GM23338 (cell line): ENCODE data around the gene MINDY4. TPM values are rescaled to one million over a fixed set of nuclear protein-coding genes. Genes with fewer than 3 reads are reported as not detected.

Experiments
- ATAC-seq: fragments of 200-7000 bp; cut with Tn5 transposase; 3 replicates; pipeline ENCODE4 v1.9.1; 2020
- DNase-seq: peaks from one replicate; pipeline ENCODE4 v3.0.0-alpha.2; 2015; ENCODE audit warnings: low spot score
- H2AFZ ChIP-seq: fragments of 200-600 bp; sonication (generic); 2 replicates; pipeline ENCODE4 v1.8.0; 2016; ENCODE audit warnings: antibody characterized with exemption, mild to moderate bottlenecking, moderate library complexity
- H3F3A ChIP-seq: fragments of 200-600 bp; sonication (generic); replicated peaks from 2 replicates; pipeline ENCODE4 v1.8.0; 2017; ENCODE audit warnings: antibody characterized with exemption, mixed run types, low read depth
- H3K27ac ChIP-seq: fragments of 200-600 bp; sonication (generic); 2 replicates; pipeline ENCODE4 v1.6.1; 2016; ENCODE audit warnings: low read depth
- H3K27me3 ChIP-seq: fragments of 200-600 bp; sonication (generic); 2 replicates; pipeline ENCODE4 v1.8.0; 2016; ENCODE audit warnings: mild to moderate bottlenecking, mixed run types, moderate library complexity; ENCODE audit not compliant: insufficient read depth
- H3K36me3 ChIP-seq: fragments of 200-600 bp; sonication (generic); 2 replicates; pipeline ENCODE4 v1.8.0; 2016; ENCODE audit warnings: mild to moderate bottlenecking; ENCODE audit not compliant: insufficient read depth
- H3K4me1 ChIP-seq: fragments of 200-600 bp; sonication (generic); 2 replicates; pipeline ENCODE4 v1.8.0; 2016; ENCODE audit warnings: mild to moderate bottlenecking, moderate library complexity; ENCODE audit not compliant: insufficient read depth
- H3K4me2 ChIP-seq: fragments of 200-600 bp; sonication (generic); 2 replicates; pipeline ENCODE4 v1.7.1; 2017; ENCODE audit warnings: mixed run types
- H3K4me3 ChIP-seq: fragments of 200-600 bp; sonication (generic); 2 replicates; pipeline ENCODE4 v1.6.1; 2016; ENCODE audit warnings: mixed run types
- H3K79me2 ChIP-seq: fragments of 200-600 bp; sonication (generic); replicated peaks from 2 replicates; pipeline ENCODE4 v1.8.0; 2017; ENCODE audit warnings: mild to moderate bottlenecking; ENCODE audit not compliant: insufficient read depth
- H3K9me2 ChIP-seq: fragments of 200-600 bp; sonication (generic); 2 replicates; pipeline ENCODE4 v1.8.0; 2017; ENCODE audit not compliant: insufficient read depth
- H4K20me1 ChIP-seq: fragments of 200-600 bp; sonication (generic); replicated peaks from 2 replicates; pipeline ENCODE4 v1.8.0; 2017; ENCODE audit warnings: mild to moderate bottlenecking; ENCODE audit not compliant: insufficient read depth
- H3K27ac Mint-ChIP-seq: 2 replicates; pipeline ENCODE4 v1.8.0; 2020; ENCODE audit warnings: inconsistent platforms, mild to moderate bottlenecking, moderate library complexity, mixed read lengths
- H3K27me3 Mint-ChIP-seq: 3 replicates; pipeline ENCODE4 v1.8.0; 2022; ENCODE audit warnings: low read depth, mild to moderate bottlenecking, moderate library complexity, mixed read lengths, inconsistent platforms; ENCODE audit not compliant: insufficient read depth, poor library complexity
- H3K36me3 Mint-ChIP-seq: 3 replicates; pipeline ENCODE4 v1.8.0; 2021; ENCODE audit warnings: low read depth, mild to moderate bottlenecking, inconsistent platforms, moderate library complexity, mixed read lengths
- H3K4me1 Mint-ChIP-seq: 3 replicates; pipeline ENCODE4 v1.8.0; 2020; ENCODE audit warnings: mild to moderate bottlenecking, inconsistent platforms, mixed read lengths
- H3K4me3 Mint-ChIP-seq: 3 replicates; pipeline ENCODE4 v1.8.0; 2021; ENCODE audit warnings: moderate library complexity, mild to moderate bottlenecking, inconsistent platforms, mixed read lengths
- H3K9me3 Mint-ChIP-seq: 3 replicates; pipeline ENCODE4 v1.8.0; 2020; ENCODE audit warnings: moderate library complexity, mild to moderate bottlenecking, inconsistent platforms, mixed read lengths
- CREB1 ChIP-seq: fragments of 250-450 bp; sonication (Bioruptor Pico); IDR thresholded peaks from 2 replicates; pipeline ENCODE4 v1.5.0; 2020; ENCODE audit warnings: low read depth, mild to moderate bottlenecking, moderate library complexity
- EZH2 ChIP-seq: fragments of 200-600 bp; sonication (generic); IDR thresholded peaks from one replicate; pipeline ENCODE4 v1.8.0; 2017; ENCODE audit warnings: antibody characterized with exemption, mild to moderate bottlenecking, low read depth; ENCODE audit not compliant: unreplicated experiment
- EZH2phosphoT487 ChIP-seq: fragments of 200-600 bp; sonication (generic); IDR thresholded peaks from one replicate; pipeline ENCODE4 v1.8.1; 2018; ENCODE audit warnings: antibody characterized with exemption; ENCODE audit not compliant: unreplicated experiment
- JUNB ChIP-seq: IDR thresholded peaks from one replicate; pipeline ENCODE4 v1.6.1; 2016; ENCODE audit warnings: antibody characterized with exemption; ENCODE audit not compliant: unreplicated experiment
- NANOG ChIP-seq: IDR thresholded peaks from 2 replicates; pipeline ENCODE4 v1.6.1; 2016; ENCODE audit warnings: antibody characterized with exemption, borderline replicate concordance
- POLR2AphosphoS5 ChIP-seq: IDR thresholded peaks from 2 replicates; pipeline ENCODE4 v1.6.1; 2016; ENCODE audit warnings: antibody characterized with exemption, low read depth
- STAT1 ChIP-seq: IDR thresholded peaks from one replicate; pipeline ENCODE4 v1.6.1; 2016; ENCODE audit warnings: antibody characterized with exemption; ENCODE audit not compliant: unreplicated experiment
- ZNF114 ChIP-seq: fragments of 250-450 bp; sonication (Bioruptor Pico); IDR thresholded peaks from 2 replicates; pipeline ENCODE4 v1.5.0; 2020; ENCODE audit warnings: mild to moderate bottlenecking, moderate library complexity
- ZNF331 ChIP-seq: fragments of 250-450 bp; sonication (Bioruptor Pico); IDR thresholded peaks from 2 replicates; pipeline ENCODE4 v1.5.0; 2020; ENCODE audit warnings: low read depth, mild to moderate bottlenecking, moderate library complexity
- polyA plus RNA-seq: library from polyadenylated mRNA; unstranded; fragments of >200 nt; fragmentation: Nextera tagmentation; extraction: Ambion mirVana; gene quantifications from 2 replicates; pipeline ENCODE4 v1.2.1, GENCODE V29; 2016
- total RNA-seq: library from RNA; depleted of rRNA; stranded (reverse); fragments of >200 nt; shearing (Covaris generic); gene quantifications from 2 replicates; pipeline ENCODE4 v1.2.3, GENCODE V29; 2014
- TF ChIP-seq, protein P1 (sequence below): fragments of 250-450 bp; sonication (Bioruptor Pico); IDR thresholded peaks from 2 replicates; pipeline ENCODE4 v1.5.0; 2020; ENCODE audit warnings: mild to moderate bottlenecking, moderate library complexity
- TF ChIP-seq, protein P2 (sequence below), 2 experiments: fragments of 200-600 bp in 1 of 2; sonication (generic) in 1 of 2; conservative IDR thresholded peaks; 2 replicates each; pipeline versions ENCODE4 v1.5.1 to v1.6.1; 2016 to 2017; ENCODE audit warnings: antibody characterized with exemption in 2 of 2, low read depth in 2 of 2, mild to moderate bottlenecking in 2 of 2, moderate library complexity in 1 of 2
- TF ChIP-seq, protein P3 (sequence below): IDR thresholded peaks from 2 replicates; pipeline ENCODE4 v1.6.1; 2016; ENCODE audit warnings: antibody characterized with exemption
- TF ChIP-seq, protein P4 (sequence below): IDR thresholded peaks from one replicate; pipeline ENCODE4 v1.6.1; 2018; ENCODE audit warnings: antibody characterized with exemption; ENCODE audit not compliant: unreplicated experiment

Gene MINDY4
- total and polyA plus RNA-seq, 2 experiments from 2014 or later = 1.7 to 4.4 TPM

DNA sequence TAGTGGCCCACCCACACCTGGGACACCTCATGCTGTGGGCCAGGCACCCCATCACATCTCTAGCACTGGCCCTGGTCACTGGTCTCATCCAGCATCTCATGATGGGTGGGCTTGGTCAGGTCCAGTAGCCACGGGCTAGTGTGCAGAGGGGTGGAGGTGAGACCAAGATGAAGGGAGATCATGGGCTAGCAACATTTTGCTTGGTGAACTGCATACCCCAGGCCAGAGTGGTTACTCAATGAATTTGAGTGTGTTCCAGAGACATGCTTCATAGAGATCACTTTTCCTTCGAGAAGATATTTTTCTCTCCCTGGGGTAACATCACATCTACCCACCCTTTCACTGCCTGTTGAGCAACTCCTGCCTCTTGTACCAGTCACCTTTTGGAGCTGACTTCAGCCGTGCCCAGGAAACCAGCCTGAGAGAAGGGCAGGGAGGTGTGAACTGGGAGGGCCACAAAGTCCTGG is 44.2 kb downstream of the MINDY4 start:
- no peak overlapping the region for H3K4me3 Mint-ChIP-seq
- no peak overlapping the region for H3K27ac Mint-ChIP-seq
- peaks cover 6% of the 10 kb centered on the region for H3K4me1 Mint-ChIP-seq
- Histone ChIP-seq H3K79me2 (no peaks in the 10 kb centered on the region), H3K4me3 (no peak overlapping the region), H3K4me1 (no peaks in the 10 kb centered on the region), H4K20me1 (no peaks in the 10 kb centered on the region), H3K27ac (no peak overlapping the region), H3K36me3 (no peaks in the 10 kb centered on the region), H2AFZ (no peak overlapping the region), H3F3A (no peaks in the 10 kb centered on the region), H3K9me2 (no peaks in the 10 kb centered on the region), H3K4me2 (no peak overlapping the region), H3K27me3 (no peaks in the 10 kb centered on the region)
- no peak for DNase-seq
- H3K9me3 Mint-ChIP-seq = no peaks in the 10 kb centered on the region
- ATAC-seq = no peak
- TF ChIP-seq, protein P1, sequence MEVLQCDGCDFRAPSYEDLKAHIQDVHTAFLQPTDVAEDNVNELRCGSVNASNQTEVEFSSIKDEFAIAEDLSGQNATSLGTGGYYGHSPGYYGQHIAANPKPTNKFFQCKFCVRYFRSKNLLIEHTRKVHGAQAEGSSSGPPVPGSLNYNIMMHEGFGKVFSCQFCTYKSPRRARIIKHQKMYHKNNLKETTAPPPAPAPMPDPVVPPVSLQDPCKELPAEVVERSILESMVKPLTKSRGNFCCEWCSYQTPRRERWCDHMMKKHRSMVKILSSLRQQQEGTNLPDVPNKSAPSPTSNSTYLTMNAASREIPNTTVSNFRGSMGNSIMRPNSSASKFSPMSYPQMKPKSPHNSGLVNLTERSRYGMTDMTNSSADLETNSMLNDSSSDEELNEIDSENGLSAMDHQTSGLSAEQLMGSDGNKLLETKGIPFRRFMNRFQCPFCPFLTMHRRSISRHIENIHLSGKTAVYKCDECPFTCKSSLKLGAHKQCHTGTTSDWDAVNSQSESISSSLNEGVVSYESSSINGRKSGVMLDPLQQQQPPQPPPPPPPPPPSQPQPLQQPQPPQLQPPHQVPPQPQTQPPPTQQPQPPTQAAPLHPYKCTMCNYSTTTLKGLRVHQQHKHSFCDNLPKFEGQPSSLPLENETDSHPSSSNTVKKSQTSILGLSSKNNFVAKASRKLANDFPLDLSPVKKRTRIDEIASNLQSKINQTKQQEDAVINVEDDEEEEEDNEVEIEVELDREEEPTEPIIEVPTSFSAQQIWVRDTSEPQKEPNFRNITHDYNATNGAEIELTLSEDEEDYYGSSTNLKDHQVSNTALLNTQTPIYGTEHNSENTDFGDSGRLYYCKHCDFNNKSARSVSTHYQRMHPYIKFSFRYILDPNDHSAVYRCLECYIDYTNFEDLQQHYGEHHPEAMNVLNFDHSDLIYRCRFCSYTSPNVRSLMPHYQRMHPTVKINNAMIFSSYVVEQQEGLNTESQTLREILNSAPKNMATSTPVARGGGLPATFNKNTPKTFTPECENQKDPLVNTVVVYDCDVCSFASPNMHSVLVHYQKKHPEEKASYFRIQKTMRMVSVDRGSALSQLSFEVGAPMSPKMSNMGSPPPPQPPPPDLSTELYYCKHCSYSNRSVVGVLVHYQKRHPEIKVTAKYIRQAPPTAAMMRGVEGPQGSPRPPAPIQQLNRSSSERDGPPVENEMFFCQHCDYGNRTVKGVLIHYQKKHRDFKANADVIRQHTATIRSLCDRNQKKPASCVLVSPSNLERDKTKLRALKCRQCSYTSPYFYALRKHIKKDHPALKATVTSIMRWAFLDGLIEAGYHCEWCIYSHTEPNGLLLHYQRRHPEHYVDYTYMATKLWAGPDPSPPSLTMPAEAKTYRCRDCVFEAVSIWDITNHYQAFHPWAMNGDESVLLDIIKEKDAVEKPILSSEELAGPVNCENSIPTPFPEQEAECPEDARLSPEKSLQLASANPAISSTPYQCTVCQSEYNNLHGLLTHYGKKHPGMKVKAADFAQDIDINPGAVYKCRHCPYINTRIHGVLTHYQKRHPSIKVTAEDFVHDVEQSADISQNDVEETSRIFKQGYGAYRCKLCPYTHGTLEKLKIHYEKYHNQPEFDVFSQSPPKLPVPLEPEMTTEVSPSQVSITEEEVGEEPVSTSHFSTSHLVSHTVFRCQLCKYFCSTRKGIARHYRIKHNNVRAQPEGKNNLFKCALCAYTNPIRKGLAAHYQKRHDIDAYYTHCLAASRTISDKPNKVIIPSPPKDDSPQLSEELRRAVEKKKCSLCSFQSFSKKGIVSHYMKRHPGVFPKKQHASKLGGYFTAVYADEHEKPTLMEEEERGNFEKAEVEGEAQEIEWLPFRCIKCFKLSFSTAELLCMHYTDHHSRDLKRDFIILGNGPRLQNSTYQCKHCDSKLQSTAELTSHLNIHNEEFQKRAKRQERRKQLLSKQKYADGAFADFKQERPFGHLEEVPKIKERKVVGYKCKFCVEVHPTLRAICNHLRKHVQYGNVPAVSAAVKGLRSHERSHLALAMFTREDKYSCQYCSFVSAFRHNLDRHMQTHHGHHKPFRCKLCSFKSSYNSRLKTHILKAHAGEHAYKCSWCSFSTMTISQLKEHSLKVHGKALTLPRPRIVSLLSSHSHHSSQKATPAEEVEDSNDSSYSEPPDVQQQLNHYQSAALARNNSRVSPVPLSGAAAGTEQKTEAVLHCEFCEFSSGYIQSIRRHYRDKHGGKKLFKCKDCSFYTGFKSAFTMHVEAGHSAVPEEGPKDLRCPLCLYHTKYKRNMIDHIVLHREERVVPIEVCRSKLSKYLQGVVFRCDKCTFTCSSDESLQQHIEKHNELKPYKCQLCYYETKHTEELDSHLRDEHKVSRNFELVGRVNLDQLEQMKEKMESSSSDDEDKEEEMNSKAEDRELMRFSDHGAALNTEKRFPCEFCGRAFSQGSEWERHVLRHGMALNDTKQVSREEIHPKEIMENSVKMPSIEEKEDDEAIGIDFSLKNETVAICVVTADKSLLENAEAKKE = no peak
- no peak for TF ChIP-seq CREB1
- no peak for TF ChIP-seq STAT1
- no peak for TF ChIP-seq EZH2
- TF ChIP-seq, protein P2, sequence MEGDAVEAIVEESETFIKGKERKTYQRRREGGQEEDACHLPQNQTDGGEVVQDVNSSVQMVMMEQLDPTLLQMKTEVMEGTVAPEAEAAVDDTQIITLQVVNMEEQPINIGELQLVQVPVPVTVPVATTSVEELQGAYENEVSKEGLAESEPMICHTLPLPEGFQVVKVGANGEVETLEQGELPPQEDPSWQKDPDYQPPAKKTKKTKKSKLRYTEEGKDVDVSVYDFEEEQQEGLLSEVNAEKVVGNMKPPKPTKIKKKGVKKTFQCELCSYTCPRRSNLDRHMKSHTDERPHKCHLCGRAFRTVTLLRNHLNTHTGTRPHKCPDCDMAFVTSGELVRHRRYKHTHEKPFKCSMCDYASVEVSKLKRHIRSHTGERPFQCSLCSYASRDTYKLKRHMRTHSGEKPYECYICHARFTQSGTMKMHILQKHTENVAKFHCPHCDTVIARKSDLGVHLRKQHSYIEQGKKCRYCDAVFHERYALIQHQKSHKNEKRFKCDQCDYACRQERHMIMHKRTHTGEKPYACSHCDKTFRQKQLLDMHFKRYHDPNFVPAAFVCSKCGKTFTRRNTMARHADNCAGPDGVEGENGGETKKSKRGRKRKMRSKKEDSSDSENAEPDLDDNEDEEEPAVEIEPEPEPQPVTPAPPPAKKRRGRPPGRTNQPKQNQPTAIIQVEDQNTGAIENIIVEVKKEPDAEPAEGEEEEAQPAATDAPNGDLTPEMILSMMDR (conservative IDR thresholded peaks at IDR 0.05; ENCODE audit: low read depth in 2 of 2) = no peak
- no peak for TF ChIP-seq JUNB
- TF ChIP-seq, protein P3, sequence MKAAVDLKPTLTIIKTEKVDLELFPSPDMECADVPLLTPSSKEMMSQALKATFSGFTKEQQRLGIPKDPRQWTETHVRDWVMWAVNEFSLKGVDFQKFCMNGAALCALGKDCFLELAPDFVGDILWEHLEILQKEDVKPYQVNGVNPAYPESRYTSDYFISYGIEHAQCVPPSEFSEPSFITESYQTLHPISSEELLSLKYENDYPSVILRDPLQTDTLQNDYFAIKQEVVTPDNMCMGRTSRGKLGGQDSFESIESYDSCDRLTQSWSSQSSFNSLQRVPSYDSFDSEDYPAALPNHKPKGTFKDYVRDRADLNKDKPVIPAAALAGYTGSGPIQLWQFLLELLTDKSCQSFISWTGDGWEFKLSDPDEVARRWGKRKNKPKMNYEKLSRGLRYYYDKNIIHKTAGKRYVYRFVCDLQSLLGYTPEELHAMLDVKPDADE = no peak
- TF ChIP-seq ZNF331 (CRISPR knock-in tag) = no peak
- TF ChIP-seq POLR2AphosphoS5 = no peak
- TF ChIP-seq NANOG = no peak
- TF ChIP-seq EZH2phosphoT487 = no peak
- TF ChIP-seq ZNF114 (CRISPR knock-in tag) = no peak
- TF ChIP-seq, protein P4, sequence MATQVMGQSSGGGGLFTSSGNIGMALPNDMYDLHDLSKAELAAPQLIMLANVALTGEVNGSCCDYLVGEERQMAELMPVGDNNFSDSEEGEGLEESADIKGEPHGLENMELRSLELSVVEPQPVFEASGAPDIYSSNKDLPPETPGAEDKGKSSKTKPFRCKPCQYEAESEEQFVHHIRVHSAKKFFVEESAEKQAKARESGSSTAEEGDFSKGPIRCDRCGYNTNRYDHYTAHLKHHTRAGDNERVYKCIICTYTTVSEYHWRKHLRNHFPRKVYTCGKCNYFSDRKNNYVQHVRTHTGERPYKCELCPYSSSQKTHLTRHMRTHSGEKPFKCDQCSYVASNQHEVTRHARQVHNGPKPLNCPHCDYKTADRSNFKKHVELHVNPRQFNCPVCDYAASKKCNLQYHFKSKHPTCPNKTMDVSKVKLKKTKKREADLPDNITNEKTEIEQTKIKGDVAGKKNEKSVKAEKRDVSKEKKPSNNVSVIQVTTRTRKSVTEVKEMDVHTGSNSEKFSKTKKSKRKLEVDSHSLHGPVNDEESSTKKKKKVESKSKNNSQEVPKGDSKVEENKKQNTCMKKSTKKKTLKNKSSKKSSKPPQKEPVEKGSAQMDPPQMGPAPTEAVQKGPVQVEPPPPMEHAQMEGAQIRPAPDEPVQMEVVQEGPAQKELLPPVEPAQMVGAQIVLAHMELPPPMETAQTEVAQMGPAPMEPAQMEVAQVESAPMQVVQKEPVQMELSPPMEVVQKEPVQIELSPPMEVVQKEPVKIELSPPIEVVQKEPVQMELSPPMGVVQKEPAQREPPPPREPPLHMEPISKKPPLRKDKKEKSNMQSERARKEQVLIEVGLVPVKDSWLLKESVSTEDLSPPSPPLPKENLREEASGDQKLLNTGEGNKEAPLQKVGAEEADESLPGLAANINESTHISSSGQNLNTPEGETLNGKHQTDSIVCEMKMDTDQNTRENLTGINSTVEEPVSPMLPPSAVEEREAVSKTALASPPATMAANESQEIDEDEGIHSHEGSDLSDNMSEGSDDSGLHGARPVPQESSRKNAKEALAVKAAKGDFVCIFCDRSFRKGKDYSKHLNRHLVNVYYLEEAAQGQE = no peak
- no peaks in the 10 kb centered on the region for H3K36me3 Mint-ChIP-seq
- peaks cover 2% of the 10 kb centered on the region for H3K27me3 Mint-ChIP-seq
